ENCODE results near the gene CCDC169.

CCDC169 gene

GRCh38 chr13:36242761-36243160 is 54.9 kb downstream of the CCDC169 start:
- no peak for DNase-seq

- DNase-seq = no peak
Measured at GRCh38 chr13:36231236-36231635, 66.4 kb downstream of the CCDC169 start.

GRCh38 chr13:36224730-36225129 is 72.9 kb downstream of the CCDC169 start:
- no peak for DNase-seq

DNA sequence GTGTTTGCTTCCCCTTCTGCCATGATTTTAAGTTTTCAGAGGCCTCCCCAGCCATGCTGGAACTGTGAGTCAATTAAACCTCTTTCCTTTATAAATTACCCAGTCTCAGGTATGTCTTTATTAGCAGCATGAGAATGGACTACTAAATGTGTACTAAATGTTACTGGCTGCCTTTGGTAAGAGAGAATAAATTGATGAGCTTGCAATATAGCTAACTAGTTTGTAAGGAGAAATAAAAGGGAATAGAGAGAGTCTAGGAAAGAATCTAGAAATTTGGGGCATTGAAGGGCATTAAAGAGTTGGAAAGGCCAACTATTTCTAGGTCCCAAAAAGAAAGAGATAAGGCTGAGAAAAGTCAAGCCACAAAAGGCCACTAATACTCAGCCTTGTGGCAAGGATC is 77.7 kb downstream of the CCDC169 start:
- no peak for DNase-seq

- no peak for DNase-seq
Measured at GRCh38 chr13:36217456-36217855, 80.2 kb downstream of the CCDC169 start.

DNA sequence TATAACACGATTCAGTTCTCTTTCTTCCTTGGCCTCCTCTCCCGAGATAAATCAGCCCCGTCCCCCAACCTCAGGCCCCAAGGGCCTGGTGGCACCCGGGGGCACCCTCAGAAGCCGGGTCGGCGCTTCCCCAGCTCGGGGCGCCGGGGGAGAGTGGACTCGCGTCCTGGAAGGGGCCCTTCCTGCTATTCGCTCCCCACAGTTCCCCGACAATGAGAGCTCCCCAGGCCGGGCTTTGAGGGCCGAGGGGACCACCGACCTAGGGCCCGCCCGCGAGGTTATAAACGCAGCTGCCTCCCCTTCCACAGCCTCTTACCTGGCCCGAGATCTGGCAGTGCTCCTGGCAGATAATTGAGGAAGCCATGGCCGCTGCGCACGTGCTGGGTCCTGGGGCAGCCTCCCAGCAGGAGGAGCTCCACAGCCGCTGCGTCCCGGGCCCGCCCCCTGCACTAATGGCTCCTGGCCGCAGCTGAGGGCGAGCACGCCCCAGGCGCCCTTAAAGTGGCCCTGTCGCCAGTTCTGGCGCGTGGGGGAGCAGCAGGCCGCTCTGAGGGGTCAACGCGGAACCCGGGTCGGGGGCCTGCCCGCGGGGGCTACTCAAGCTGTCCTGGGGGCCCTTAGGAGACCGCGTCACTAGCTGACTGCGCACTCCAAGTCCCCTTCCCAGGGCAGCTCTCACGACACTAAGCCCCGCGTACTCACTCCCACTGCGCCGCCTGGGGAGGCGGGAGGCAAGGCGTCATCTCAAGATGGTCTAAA is 83.3 kb downstream of the CCDC169 start, which contains the start of gene SOHLH2:
SOHLH2 (minus strand) TSS at position 394 of the 759 bp plus-strand sequence; CDS start at position 364, 30 bp downstream.
- DNase-seq = no peak

DNA sequence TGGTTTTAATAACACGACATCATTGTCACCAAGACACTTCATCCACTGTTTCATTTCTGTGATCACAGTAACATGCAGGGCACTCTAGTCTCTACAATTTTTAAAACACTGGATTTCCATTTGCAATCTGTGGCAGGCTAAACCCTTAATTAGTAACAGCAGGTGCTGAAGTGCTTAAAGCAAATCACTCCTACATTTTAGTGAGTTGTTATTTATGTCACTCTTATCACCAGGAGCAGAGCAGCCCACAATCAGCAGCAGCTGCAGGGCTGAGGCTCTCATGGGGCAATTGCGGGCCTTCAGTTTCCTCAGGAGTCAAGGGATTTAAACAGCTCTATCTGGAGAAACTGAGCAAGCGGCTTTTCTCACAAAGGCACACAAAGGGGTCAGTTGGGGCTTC is 84.8 kb downstream of the CCDC169 start:
- DNase-seq = no peak

DNA sequence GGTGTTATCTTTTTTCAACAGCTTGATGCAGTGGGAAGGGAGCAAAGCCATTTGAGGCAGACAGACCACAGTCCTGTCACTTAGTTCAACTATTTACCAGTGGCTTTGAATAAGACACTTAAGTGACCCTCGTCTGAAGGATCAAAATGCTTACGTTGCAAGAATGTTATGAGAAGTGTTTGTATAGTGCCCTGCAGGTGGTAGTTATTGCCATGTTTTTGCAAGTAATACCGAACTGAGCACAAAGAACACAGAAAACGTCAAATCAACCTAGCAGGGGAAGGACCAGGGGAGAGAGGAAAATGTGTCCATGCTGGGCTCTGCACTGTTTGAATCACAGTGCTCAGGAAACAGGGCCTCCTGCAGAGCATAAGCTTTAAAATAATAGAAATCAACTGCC is 86.0 kb downstream of the CCDC169 start:
- DNase-seq = no peak

DNA sequence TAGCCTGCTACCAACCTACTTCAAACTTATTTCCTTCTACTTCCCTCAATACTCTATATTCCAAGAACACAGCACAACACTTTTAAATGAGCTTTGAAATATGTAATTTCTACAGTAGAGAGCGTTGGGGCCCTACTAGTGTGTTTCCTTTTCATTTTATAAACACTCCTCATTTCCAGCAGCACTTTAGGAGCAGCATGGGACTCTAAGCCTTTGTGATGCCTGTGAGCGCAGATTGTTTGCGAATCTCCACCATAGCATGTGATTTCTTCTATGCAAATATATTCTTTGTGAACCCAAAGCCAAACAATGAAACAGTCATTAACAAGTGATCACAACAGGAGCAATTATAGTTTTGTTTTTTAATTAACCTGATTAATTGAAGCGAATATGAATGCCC is 86.9 kb downstream of the CCDC169 start:
- no peak for DNase-seq

DNA sequence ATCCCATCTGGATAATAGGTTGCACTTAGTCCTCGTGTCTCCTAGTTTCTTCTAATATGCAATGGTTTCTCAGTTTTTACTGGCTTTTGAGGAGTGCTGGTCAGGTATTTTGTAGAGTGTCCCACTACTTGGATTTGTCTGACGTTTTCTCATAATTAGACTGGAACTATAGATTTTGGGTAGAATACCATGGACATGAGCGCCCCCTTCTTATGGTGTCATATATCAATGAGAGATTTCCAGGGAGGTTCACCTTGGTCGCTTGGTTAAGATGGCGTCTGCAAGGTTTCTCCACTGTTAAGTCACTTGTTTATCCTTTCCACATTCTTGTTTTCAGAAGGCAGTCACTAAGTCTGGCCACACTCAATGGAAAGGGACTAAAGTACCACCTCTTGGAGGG is 89.9 kb downstream of the CCDC169 start:
- no peak for DNase-seq

- no peak for DNase-seq
Measured at GRCh38 chr13:36193151-36193855, 104.3 kb downstream of the CCDC169 start.

DNA sequence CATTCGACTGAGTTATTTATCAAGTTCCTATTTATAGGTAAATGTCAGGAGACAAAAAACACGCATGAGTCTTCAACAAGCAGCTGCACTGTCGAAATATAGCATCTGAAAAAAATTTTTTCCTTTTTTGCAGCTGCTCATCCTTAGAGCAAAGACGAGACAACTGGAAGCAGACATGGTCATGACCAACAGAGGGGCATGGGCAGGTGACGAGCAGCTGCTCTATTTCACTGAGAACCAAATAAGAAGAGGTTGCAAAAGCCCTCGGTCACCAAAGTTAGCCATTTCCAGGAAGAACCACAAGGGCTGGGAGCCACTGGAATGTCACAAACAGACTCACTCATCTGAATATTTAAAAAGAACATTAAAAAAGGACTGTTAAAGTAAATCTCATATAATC is 105.4 kb downstream of the CCDC169 start:
- no peak for DNase-seq

GRCh38 chr13:36190771-36191170 is 106.8 kb downstream of the CCDC169 start:
- DNase-seq = no peak

- no peak for DNase-seq
Measured at GRCh38 chr13:36188441-36188840, 109.2 kb downstream of the CCDC169 start.

GRCh38 chr13:36183901-36184300 is 113.7 kb downstream of the CCDC169 start:
- no peak for DNase-seq

All from DMS153 (cell line).